Measurements from ENCODE around the gene PLCB1.

DNA sequence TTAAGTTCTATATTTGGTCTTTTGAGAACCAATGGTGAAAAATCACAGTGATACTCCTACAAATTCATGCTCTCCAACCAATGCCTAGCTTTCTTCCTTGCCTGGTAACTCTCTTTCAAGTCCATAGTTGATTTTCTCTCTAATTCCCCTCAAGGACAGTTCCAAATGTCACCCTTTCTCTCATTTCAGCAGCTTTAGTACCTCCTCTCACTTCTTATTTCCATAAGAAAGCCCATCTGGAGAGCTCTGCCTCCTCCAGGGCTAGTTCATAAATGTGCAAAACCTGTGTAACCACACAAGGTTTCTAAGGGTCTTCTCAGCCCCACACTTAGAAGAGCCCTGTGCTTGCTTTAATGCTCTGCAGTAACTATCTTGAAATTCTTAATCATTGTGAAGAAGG is 781.4 kb downstream of the PLCB1 start:
- TF ChIP-seq POLR2AphosphoS5 (IDR thresholded peaks at IDR 0.05): no peak
- TF ChIP-seq CTCF (IDR thresholded peaks at IDR 0.05): no peak
- TF ChIP-seq POLR2A (IDR thresholded peaks at IDR 0.05; ENCODE audit: low read depth): no peak

Measured in esophagus muscularis mucosa (tissue), 3 donors.